ENCODE data around the gene BLM.
"Not testable (repeated sequence)": the region's sequence is repeated elsewhere in the genome, so short reads cannot be mapped to it uniquely, and the experiment has no call there.

BLM gene

DNA sequence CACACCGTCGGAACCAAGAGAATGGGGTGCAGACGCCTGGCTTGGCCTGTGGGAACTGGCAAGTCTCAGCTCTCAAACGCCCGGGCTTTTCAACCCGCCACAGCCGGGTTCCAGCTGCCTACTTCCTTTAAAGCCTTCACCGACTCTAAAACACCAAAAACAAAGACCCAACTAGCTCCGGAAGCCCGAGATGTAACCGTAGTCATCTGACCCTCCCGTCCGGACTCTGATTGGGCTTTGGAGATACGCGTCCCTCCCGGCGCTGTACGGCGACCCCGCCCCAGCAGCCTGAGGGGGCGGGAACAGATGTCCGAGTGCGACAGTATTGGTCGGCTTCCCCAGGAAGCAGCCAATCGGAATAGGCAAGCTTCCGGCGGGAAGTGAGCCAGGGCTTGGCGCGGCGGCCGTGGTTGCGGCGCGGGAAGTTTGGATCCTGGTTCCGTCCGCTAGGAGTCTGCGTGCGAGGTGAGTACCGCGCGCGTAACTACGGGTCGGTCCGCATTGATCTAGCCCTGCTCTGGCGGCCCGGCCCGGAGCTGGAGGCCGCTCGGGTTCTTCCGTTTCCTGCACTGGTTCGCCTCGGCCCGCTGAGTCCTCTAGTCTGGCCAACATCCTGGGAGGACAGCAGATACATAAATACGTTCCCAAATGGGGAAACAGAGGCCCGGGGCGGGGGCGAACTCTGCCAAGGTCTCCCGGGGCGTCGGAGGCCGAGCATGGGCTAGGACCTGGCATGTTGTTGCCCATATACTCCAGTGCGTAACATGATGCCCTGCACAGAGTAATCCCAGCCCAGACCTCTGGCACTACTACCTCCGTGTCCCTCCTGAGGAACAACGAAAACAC lies at the start of gene BLM:
TSS of gene BLM (plus strand) at position 371 of the 846 bp plus-strand sequence. CDS start 30,047 bp downstream, outside the sequence.
- ChIA-PET CTCF (interaction anchor here (0.7 to 1.8 kb wide), 5 partner anchors 10 to 397 kb away, joined by 3 to 10 read pairs (median 3); no protein-coding TSS in a partner anchor), POLR2A (interaction anchor here (0.8 kb wide), 1 partner anchor 16 kb away, joined by 3 read pairs; no protein-coding TSS in a partner anchor)
- peak; percentile 83 for DNase-seq (ENCODE audit: low read depth, low spot score)
- H3K4me3 ChIP-seq (ENCODE audit: low read depth, low read length) = peak within 1 kb of the TSS; percentile 89
- peak; percentile 26 for TF ChIP-seq CTCF (IDR thresholded peaks at IDR 0.05; ENCODE audit: insufficient read depth, low read length, missing control alignments)

- DNase-seq (ENCODE audit: low read depth, low spot score); POLR2A ChIA-PET; H3K4me3 ChIP-seq (ENCODE audit: low read depth, low read length): not testable (repeated sequence)
- CTCF ChIA-PET = interaction anchor here (2.4 kb wide), 1 partner anchor 18 kb away, joined by 10 read pairs; no protein-coding TSS in a partner anchor
Measured at GRCh38 chr15:90667755-90668345, 49.3 kb upstream of the BLM start.

- H3K4me3 ChIP-seq (ENCODE audit: low read depth, low read length); DNase-seq (ENCODE audit: low read depth, low spot score): not testable (repeated sequence)
- CTCF ChIA-PET = interaction anchor here (0.9 to 2.5 kb wide), 5 partner anchors 13 to 263 kb away, joined by 3 to 13 read pairs (median 5); no protein-coding TSS in a partner anchor
- POLR2A ChIA-PET = interaction anchor here (0.7 kb wide), 1 partner anchor 11 kb away, joined by 4 read pairs; no protein-coding TSS in a partner anchor
Measured at GRCh38 chr15:90670631-90671030, 46.5 kb upstream of the BLM start.

GRCh38 chr15:90671216-90671615 lies 45.9 kb upstream of the BLM start:
- CTCF ChIA-PET = interaction anchor here (0.9 to 2.5 kb wide), 3 partner anchors 23 to 263 kb away, joined by 3 to 13 read pairs (median 5); no protein-coding TSS in a partner anchor
- no peak for TF ChIP-seq CTCF (IDR thresholded peaks at IDR 0.05; ENCODE audit: insufficient read depth, low read length, missing control alignments)
- no peak overlapping the region for H3K4me3 ChIP-seq (ENCODE audit: low read depth, low read length)
- POLR2A ChIA-PET = no interaction called here
- DNase-seq (ENCODE audit: low read depth, low spot score) = no peak

DNA sequence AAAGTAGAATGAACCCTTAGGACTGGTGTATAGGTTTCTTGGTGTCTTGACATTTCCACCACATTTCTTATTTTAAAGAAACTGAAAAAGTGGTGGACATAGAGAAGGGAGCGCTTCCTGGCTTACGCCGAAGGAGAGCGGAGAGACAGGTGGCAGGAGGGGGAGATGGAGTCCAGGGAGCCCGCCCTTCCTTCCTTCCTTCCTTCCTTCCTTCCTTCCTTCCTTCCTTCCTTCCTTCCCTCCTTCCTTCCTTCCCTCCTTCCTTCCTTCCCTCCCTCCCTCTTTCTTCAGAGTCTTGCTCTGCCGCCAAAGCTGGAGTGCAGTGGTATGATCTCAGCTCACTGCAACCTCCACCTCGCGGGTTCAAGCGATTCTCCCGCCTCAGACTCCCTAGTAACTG lies 43.8 kb upstream of the BLM start:
- DNase-seq (ENCODE audit: low read depth, low spot score); CTCF ChIA-PET; POLR2A ChIA-PET; H3K4me3 ChIP-seq (ENCODE audit: low read depth, low read length): not testable (repeated sequence)

- ChIA-PET CTCF (no interaction called here), POLR2A (no interaction called here)
- no peak overlapping the region for H3K4me3 ChIP-seq (ENCODE audit: low read depth, low read length)
- TF ChIP-seq CTCF (IDR thresholded peaks at IDR 0.05; ENCODE audit: insufficient read depth, low read length, missing control alignments) = no peak
- DNase-seq (ENCODE audit: low read depth, low spot score) = no peak
Measured at GRCh38 chr15:90674476-90674875, 42.7 kb upstream of the BLM start.

- no peak for DNase-seq (ENCODE audit: low read depth, low spot score)
- ChIA-PET CTCF (interaction anchor here (1.4 kb wide), 1 partner anchor 26 kb away, joined by 3 read pairs; no protein-coding TSS in a partner anchor), POLR2A (no interaction called here)
- no peak for TF ChIP-seq CTCF (IDR thresholded peaks at IDR 0.05; ENCODE audit: insufficient read depth, low read length, missing control alignments)
- no peak overlapping the region for H3K4me3 ChIP-seq (ENCODE audit: low read depth, low read length)
Measured at GRCh38 chr15:90675464-90675863, 41.7 kb upstream of the BLM start.
